ENCODE data around the gene ERC2.

ERC2 gene

GRCh38 chr3:55615039-55615693 is 853.1 kb downstream of the ERC2 start:
- no peak for TF ChIP-seq GATA2 (IDR thresholded peaks at IDR 0.05; ENCODE audit: low read depth, low read length)
- TF ChIP-seq GATA3 (IDR thresholded peaks at IDR 0.05; ENCODE audit: low read depth, low read length): no peak

- TF ChIP-seq GATA2 (IDR thresholded peaks at IDR 0.05; ENCODE audit: low read depth, low read length) (no peak), GATA3 (IDR thresholded peaks at IDR 0.05; ENCODE audit: low read depth, low read length) (no peak)
Observed at GRCh38 chr3:55611121-55611520, 857.1 kb downstream of the ERC2 start.

GRCh38 chr3:55609230-55609827 is 858.9 kb downstream of the ERC2 start:
- no peak for TF ChIP-seq GATA2 (IDR thresholded peaks at IDR 0.05; ENCODE audit: low read depth, low read length)
- TF ChIP-seq GATA3 (IDR thresholded peaks at IDR 0.05; ENCODE audit: low read depth, low read length): no peak

DNA sequence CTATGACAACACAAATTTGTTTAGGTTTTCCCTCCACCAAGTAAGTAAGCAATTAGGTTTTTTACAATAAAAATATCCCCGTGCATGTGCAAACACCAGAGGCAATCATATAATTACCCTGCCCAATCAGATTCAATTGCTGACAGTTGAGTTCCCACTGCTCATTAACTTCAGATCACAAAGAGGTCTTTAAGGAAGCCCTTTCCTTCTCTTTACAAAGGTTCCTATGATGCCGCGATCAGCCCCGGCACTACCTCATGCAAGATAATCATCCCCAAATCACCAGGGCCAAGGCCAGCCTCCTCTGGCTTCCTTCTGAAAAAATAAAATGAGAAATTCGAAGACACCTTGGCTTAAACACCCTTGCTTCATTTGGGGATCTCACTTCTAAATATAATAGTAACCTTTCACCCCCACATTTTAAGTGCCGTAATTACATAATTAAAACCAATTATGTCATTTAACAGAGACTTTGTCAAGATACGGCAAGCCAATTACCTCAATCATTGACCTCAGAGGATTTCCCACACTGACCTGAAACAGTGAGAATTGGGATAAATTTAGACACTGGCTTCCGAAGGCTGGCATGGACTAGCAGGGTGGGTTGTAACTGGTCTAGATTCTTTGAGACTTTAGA is 859.8 kb downstream of the ERC2 start:
- TF ChIP-seq GATA2 (IDR thresholded peaks at IDR 0.05; ENCODE audit: low read depth, low read length) (no peak), GATA3 (IDR thresholded peaks at IDR 0.05; ENCODE audit: low read depth, low read length) (no peak)

DNA sequence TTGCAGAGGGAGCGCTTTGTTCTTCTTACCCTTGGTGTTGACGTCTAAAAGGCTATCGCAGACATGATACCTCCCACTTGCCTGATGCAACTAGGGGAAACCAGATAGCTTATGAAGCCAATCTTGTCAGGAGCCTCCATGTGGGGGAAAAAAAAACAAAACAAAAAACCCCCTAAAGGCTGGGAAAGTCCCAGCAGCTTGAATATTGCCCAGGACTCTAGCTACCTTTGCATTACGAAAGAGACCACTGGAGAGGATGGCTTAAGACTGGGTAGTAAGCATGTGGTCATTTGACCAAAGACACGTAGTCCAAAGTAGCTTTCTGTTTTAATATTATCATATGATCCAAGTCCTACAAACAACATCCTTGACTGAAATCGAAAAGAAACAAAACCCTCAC is 860.4 kb downstream of the ERC2 start:
- TF ChIP-seq GATA3 (IDR thresholded peaks at IDR 0.05; ENCODE audit: low read depth, low read length) (no peak), GATA2 (IDR thresholded peaks at IDR 0.05; ENCODE audit: low read depth, low read length) (no peak)

DNA sequence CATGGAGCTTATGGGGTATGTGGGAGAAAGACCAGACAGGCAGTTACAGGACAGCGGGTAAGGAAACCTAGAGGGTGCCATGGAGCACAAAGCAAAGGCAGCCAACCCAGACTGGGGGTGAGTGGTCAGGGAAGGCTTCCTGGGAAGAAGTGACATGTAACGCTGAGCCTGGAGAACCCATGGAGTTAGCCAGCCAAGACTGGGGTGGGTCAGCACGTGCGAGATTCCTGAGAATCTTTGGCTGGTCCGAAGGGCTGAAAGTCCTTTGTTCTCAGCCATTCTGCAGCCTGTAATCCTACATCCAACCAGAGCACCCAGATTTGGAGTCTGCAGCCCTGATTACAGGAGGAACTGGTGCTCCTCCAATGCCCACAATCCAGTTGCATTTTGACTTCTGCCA is 861.1 kb downstream of the ERC2 start:
- TF ChIP-seq GATA3 (IDR thresholded peaks at IDR 0.05; ENCODE audit: low read depth, low read length) (no peak), GATA2 (IDR thresholded peaks at IDR 0.05; ENCODE audit: low read depth, low read length) (no peak)

DNA sequence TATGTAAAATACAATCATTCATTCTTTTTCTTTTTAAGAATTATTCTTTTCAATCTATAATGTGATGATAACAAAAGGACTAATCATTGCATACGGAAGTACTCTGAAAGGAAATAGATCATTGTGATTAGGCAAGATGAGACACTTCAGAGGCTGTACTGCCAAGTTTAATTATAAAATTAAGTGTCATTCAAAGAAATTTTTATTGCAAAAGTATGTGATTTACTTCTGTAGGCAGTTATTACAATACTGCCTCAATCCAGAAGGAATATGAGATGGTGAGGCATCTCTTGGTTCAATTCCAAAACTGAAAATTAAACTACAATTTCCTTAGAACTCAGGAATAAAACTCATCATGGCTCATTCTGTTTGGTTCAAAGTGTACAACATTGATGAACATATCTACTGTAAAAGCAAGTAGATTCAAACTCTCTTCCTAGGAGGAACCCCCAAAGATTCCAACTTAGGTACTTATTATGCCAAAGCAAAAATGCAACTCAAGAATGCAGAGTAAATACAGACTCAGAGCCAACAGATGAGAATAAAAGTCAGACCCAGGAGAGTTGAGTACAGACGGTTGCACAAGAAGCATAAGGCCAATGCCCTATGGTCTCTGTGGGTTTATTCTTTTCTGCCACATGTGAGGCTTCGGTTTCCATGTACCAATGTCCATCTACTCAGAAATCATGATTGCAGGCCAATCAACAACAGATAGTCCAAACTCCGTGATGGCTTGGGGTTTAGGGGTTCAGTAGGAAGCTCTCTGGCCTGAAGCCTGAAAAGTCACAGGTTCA is 862.6 kb downstream of the ERC2 start:
- TF ChIP-seq GATA3 (IDR thresholded peaks at IDR 0.05; ENCODE audit: low read depth, low read length): no peak

GRCh38 chr3:55604846-55605245 is 863.4 kb downstream of the ERC2 start:
- TF ChIP-seq GATA3 (IDR thresholded peaks at IDR 0.05; ENCODE audit: low read depth, low read length): no peak
- TF ChIP-seq GATA2 (IDR thresholded peaks at IDR 0.05; ENCODE audit: low read depth, low read length): no peak

GRCh38 chr3:55604402-55604801 is 863.9 kb downstream of the ERC2 start:
- TF ChIP-seq GATA2 (IDR thresholded peaks at IDR 0.05; ENCODE audit: low read depth, low read length) (no peak), GATA3 (IDR thresholded peaks at IDR 0.05; ENCODE audit: low read depth, low read length) (no peak)

GRCh38 chr3:55601366-55602080 is 866.7 kb downstream of the ERC2 start:
- TF ChIP-seq GATA3 (IDR thresholded peaks at IDR 0.05; ENCODE audit: low read depth, low read length) (no peak), GATA2 (IDR thresholded peaks at IDR 0.05; ENCODE audit: low read depth, low read length) (no peak)

- no peak for TF ChIP-seq GATA2 (IDR thresholded peaks at IDR 0.05; ENCODE audit: low read depth, low read length)
Observed at GRCh38 chr3:55598224-55598623, 870.0 kb downstream of the ERC2 start.

DNA sequence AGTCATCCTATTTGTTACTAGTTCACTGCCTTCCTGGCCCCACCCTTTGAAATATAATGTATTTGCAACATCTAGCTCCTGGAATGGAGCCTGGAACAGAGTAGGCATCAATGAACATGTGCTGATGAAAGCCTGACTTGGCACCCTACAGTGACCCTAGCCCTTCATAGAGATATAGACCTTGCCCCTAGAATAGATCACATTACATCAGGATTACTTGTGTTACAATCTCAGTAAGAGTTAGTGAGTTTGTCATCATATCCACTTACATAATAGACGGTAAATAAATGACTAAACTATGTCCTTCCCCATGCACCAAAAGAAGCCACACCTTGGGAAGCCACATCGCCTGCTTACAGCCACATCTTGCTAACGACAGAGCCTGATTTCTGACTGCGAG is 870.6 kb downstream of the ERC2 start:
- no peak for TF ChIP-seq GATA3 (IDR thresholded peaks at IDR 0.05; ENCODE audit: low read depth, low read length)
- TF ChIP-seq GATA2 (IDR thresholded peaks at IDR 0.05; ENCODE audit: low read depth, low read length): no peak

DNA sequence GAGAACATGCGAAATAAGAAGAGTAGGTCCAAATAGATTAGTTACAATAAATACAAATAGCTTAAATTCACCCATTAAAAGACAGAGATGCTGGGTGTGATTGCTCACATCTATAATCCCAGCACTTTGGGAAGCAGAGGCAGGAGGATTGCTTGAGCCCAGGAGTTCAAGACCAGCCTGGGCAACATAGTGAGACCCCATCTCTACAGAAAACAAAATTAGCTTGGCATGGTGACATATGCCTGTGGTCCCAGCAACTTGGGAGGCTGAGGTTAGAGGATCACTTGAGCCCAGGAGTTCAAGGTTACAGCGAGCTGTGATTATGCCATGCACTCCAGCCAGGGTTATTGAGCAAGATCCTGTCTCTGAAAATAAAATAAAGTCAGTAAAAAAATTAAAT is 872.1 kb downstream of the ERC2 start:
- no peak for TF ChIP-seq GATA2 (IDR thresholded peaks at IDR 0.05; ENCODE audit: low read depth, low read length)
- no peak for TF ChIP-seq GATA3 (IDR thresholded peaks at IDR 0.05; ENCODE audit: low read depth, low read length)

GRCh38 chr3:55595420-55595819 is 872.8 kb downstream of the ERC2 start:
- TF ChIP-seq GATA3 (IDR thresholded peaks at IDR 0.05; ENCODE audit: low read depth, low read length) (no peak), GATA2 (IDR thresholded peaks at IDR 0.05; ENCODE audit: low read depth, low read length) (no peak)

Measured in SH-SY5Y (cell line).